Ishikawa (cell line): ENCODE data around the gene KCNAB1.

Source experiments
- CEBPB ChIP-seq: IDR thresholded peaks from 2 replicates; pipeline ENCODE4 v1.6.1; 2012
- FOXM1 ChIP-seq: IDR thresholded peaks from 2 replicates; pipeline ENCODE4 v1.6.1; 2012; ENCODE audit warnings: low read depth, borderline replicate concordance
- TF ChIP-seq, protein P1 (sequence below): IDR thresholded peaks from 2 replicates; pipeline ENCODE4 v1.6.1; 2012

DNA sequence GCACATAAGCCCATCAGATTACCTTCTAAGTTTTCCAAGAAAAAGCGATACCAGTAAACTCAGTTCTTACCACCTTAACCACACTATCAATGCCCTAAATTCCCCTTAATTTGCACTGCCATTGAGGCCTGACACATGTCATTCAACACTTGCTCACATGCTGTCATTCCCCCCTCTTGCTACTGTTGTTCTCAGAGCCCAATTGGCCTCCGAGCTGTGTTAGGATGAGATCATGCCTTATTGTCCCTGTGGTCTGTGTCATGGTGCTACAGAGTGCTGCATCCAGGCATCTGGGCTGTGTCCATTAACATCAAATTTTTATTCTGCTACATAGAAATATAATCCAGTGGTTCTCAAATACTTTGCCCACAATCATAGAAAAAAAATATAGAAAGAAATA, 221.0 kb downstream of the KCNAB1 start:
- TF ChIP-seq, protein P1, sequence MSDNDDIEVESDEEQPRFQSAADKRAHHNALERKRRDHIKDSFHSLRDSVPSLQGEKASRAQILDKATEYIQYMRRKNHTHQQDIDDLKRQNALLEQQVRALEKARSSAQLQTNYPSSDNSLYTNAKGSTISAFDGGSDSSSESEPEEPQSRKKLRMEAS: no peak
- no peak for TF ChIP-seq CEBPB
- no peak for TF ChIP-seq FOXM1
